SJSA1 (cell line): ENCODE measurements around the gene RALY. TPM values are rescaled to one million over a fixed set of nuclear protein-coding genes. Genes with fewer than 3 reads are reported as not detected.

Source experiments
- DNase-seq, 2 experiments: peaks; one replicate each; pipeline ENCODE4 v3.0.0-alpha.2; 2015 to 2020; ENCODE audit warnings: low spot score in 2 of 2, low read depth in 1 of 2
- H3K27ac ChIP-seq: fragments of 250-450 bp; sonication (Bioruptor Pico); 2 replicates; pipeline ENCODE4 v1.5.1; 2020; ENCODE audit warnings: mild to moderate bottlenecking, moderate library complexity
- H3K27me3 ChIP-seq: fragments of 250-450 bp; sonication (Bioruptor Pico); replicated peaks from 2 replicates; pipeline ENCODE4 v1.5.1; 2020; ENCODE audit warnings: mild to moderate bottlenecking, moderate library complexity
- H3K36me3 ChIP-seq: fragments of 250-450 bp; sonication (Bioruptor Pico); 2 replicates; pipeline ENCODE4 v1.5.1; 2020; ENCODE audit warnings: mild to moderate bottlenecking
- H3K4me1 ChIP-seq: fragments of 250-450 bp; sonication (Bioruptor Pico); replicated peaks from 2 replicates; pipeline ENCODE4 v1.6.1; 2021; ENCODE audit warnings: mild to moderate bottlenecking
- H3K4me3 ChIP-seq: fragments of 250-450 bp; sonication (Bioruptor Pico); 2 replicates; pipeline ENCODE4 v1.5.1; 2020; ENCODE audit warnings: mild to moderate bottlenecking
- H3K9me3 ChIP-seq: fragments of 250-450 bp; sonication (Bioruptor Pico); replicated peaks from 2 replicates; pipeline ENCODE4 v1.5.1; 2020; ENCODE audit warnings: mild to moderate bottlenecking
- total RNA-seq: library from RNA; depleted of rRNA; stranded (reverse); fragments of >200 nt; shearing (Covaris generic); gene quantifications from 2 replicates; pipeline ENCODE4 v1.2.3, GENCODE V29; 2014

Gene RALY
- total RNA-seq, 1 experiment from 2014 or later: 160 TPM

GRCh38 chr20:34110025-34110744 lies 116.5 kb downstream of the RALY start:
- no peak for DNase-seq
- Histone ChIP-seq H3K27me3 (no peaks in the 10 kb centered on the region), H3K36me3 (peaks cover 49% of the 10 kb centered on the region), H3K4me3 (peak overlapping the region; percentile 89), H3K9me3 (no peaks in the 10 kb centered on the region), H3K4me1 (peaks cover 7% of the 10 kb centered on the region), H3K27ac (no peak overlapping the region; the same call in 1 of the 2 replicates)

- Histone ChIP-seq H3K27me3 (no peaks in the 10 kb centered on the region), H3K36me3 (peaks cover 41% of the 10 kb centered on the region), H3K27ac (peak overlapping the region; percentile 89), H3K9me3 (no peaks in the 10 kb centered on the region), H3K4me3 (peak overlapping the region; percentile 89), H3K4me1 (peaks cover 7% of the 10 kb centered on the region)
- DNase-seq: peak in 1 of 2 experiments; percentile 28
Observed at GRCh38 chr20:34110745-34111641, 117.3 kb downstream of the RALY start.

- no peaks in the 10 kb centered on the region for H3K9me3 ChIP-seq
- H3K36me3 ChIP-seq: peaks cover 39% of the 10 kb centered on the region
- peak; percentile 96 to 98 for DNase-seq
Observed at GRCh38 chr20:34111702-34112599, 118.2 kb downstream of the RALY start, which contains the start of gene EIF2S2. Gene EIF2S2 (minus strand): TSS chr20:34112243. CDS start chr20:34112110, 133 bp downstream.

GRCh38 chr20:34112600-34113101 lies 118.9 kb downstream of the RALY start:
- Histone ChIP-seq H3K9me3 (no peaks in the 10 kb centered on the region), H3K4me1 (peaks cover 7% of the 10 kb centered on the region), H3K27ac (peak overlapping the region; percentile 29; the same call in 1 of the 2 replicates), H3K4me3 (peak overlapping the region; percentile 89), H3K36me3 (peaks cover 33% of the 10 kb centered on the region), H3K27me3 (no peaks in the 10 kb centered on the region)
- DNase-seq: no peak

More at GRCh38 chr20:34111702-34112599, 118.2 kb downstream of the RALY start, which contains the start of gene EIF2S2:
- Histone ChIP-seq H3K4me3 (peak within 1 kb of the TSS; percentile 89), H3K27me3 (no peaks in the 10 kb centered on the region), H3K4me1 (peaks cover 7% of the 10 kb centered on the region), H3K27ac (peak within 1 kb of the TSS; percentile 89)

- Histone ChIP-seq H3K27me3 (no peaks in the 10 kb centered on the region), H3K4me3 (no peak overlapping the region), H3K9me3 (no peaks in the 10 kb centered on the region), H3K27ac (no peak overlapping the region), H3K36me3 (peaks cover 14% of the 10 kb centered on the region), H3K4me1 (peaks cover 7% of the 10 kb centered on the region)
- DNase-seq: no peak
Observed at GRCh38 chr20:34114809-34115208, 121.1 kb downstream of the RALY start.

GRCh38 chr20:34115232-34115631 lies 121.5 kb downstream of the RALY start:
- H3K36me3 ChIP-seq: peaks cover 12% of the 10 kb centered on the region
- H3K4me1 ChIP-seq: peaks cover 4% of the 10 kb centered on the region
- H3K9me3 ChIP-seq: no peaks in the 10 kb centered on the region
- no peak for DNase-seq
- H3K27ac ChIP-seq: no peak overlapping the region
- H3K4me3 ChIP-seq: no peak overlapping the region
- no peaks in the 10 kb centered on the region for H3K27me3 ChIP-seq

- no peaks in the 10 kb centered on the region for H3K36me3 ChIP-seq
- no peak overlapping the region for H3K4me3 ChIP-seq
Observed at GRCh38 chr20:34120213-34120612, 126.5 kb downstream of the RALY start.

GRCh38 chr20:34122274-34122980 lies 128.7 kb downstream of the RALY start:
- no peaks in the 10 kb centered on the region for H3K9me3 ChIP-seq
- H3K27ac ChIP-seq: no peak overlapping the region
- H3K4me1 ChIP-seq: peaks cover 5% of the 10 kb centered on the region; the same call in 1 of the 2 replicates
- H3K27me3 ChIP-seq: no peaks in the 10 kb centered on the region
- no peak overlapping the region for H3K4me3 ChIP-seq
- no peak for DNase-seq
- H3K36me3 ChIP-seq: no peaks in the 10 kb centered on the region

More at GRCh38 chr20:34120213-34120612, 126.5 kb downstream of the RALY start:
- Histone ChIP-seq H3K4me1 (peaks cover 5% of the 10 kb centered on the region; the same call in 1 of the 2 replicates), H3K27ac (no peak overlapping the region), H3K9me3 (no peaks in the 10 kb centered on the region), H3K27me3 (no peaks in the 10 kb centered on the region)
- DNase-seq: no peak

GRCh38 chr20:34123309-34123708 lies 129.6 kb downstream of the RALY start:
- Histone ChIP-seq H3K4me3 (no peak overlapping the region), H3K4me1 (peaks cover 5% of the 10 kb centered on the region; the same call in 1 of the 2 replicates), H3K9me3 (no peaks in the 10 kb centered on the region), H3K27ac (no peak overlapping the region), H3K36me3 (no peaks in the 10 kb centered on the region), H3K27me3 (no peaks in the 10 kb centered on the region)
- DNase-seq: no peak

GRCh38 chr20:34124469-34125249 lies 130.9 kb downstream of the RALY start:
- H3K27me3 ChIP-seq: no peaks in the 10 kb centered on the region
- H3K4me1 ChIP-seq: peaks cover 5% of the 10 kb centered on the region; the same call in 1 of the 2 replicates
- no peaks in the 10 kb centered on the region for H3K36me3 ChIP-seq
- H3K9me3 ChIP-seq: no peaks in the 10 kb centered on the region
- H3K4me3 ChIP-seq: no peak overlapping the region
- no peak for DNase-seq
- no peak overlapping the region for H3K27ac ChIP-seq

GRCh38 chr20:34127792-34128191 lies 134.1 kb downstream of the RALY start:
- no peaks in the 10 kb centered on the region for H3K9me3 ChIP-seq
- DNase-seq: no peak
- H3K4me1 ChIP-seq: peaks cover 5% of the 10 kb centered on the region; the same call in 1 of the 2 replicates
- no peaks in the 10 kb centered on the region for H3K27me3 ChIP-seq
- H3K4me3 ChIP-seq: no peak overlapping the region
- H3K27ac ChIP-seq: no peak overlapping the region
- H3K36me3 ChIP-seq: no peaks in the 10 kb centered on the region
